Eye (tissue), 1 donor: ENCODE data around the gene CHST11.
A peak's percentile ranks its signal among the peaks of the same experiment; 100 is the strongest.

ENCODE experiments used
- DNase-seq: peaks from one replicate; pipeline ENCODE4 v3.0.0-alpha.2; 2015

The CHST11 gene

DNA sequence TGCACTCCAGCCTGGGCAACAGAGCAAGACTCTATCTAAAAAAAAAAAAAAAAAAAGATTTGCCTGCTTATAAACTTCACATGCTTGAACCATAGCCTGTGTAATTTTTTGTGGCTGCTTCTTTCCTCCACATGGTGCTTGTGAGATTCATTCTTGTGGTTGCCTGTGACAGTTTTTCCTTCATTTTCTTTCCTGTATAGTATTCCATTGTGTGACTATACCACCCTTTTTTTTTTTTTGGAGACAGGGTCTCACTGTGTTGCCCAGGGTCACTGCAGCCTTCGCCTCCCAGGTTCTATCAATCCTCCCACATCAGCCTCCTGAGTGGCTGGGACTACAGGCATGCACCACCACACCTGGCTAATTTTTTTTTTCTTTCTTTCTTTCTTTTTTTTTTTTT is 22.6 kb upstream of the CHST11 start:
- DNase-seq = no peak

DNA sequence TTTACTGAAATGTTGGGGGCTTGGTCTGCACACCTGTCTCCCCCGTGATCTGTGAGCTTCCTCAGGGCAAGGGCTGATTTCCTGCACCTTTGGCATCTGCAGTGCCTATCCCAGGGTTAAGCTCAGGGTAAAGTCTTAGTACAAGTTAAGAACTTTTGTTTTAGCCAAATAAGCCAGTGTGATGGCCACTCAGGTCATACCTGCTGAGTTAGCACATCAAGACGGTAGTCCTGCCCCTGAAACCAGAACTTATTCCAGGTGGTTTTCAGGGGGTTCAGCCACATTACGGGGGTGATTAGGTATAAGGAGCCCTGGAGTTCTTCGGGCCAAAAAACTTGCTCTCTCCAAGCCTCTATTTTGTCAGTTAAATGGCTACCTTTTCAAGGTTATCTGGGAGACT is 21.6 kb upstream of the CHST11 start:
- no peak for DNase-seq

DNA sequence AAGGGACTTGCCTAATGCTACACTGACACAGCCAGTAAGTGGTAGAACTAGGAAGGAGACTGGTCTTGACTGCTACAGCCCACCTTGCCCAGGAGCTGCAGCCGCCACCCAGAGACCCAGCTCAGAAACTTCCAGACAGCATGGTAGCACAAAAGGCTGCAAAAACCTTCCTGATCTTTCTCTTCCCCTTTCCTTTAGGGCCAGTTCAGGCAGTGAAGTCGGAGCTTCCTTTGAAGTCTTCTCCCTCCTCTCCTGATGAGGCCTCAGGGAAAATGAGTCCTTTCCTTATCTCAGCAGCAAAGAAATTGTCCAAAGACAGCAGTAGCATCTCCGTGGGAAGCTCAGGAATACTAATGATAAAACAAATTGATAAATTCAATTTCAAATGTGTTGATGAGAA is 21.0 kb upstream of the CHST11 start:
- no peak for DNase-seq

DNA sequence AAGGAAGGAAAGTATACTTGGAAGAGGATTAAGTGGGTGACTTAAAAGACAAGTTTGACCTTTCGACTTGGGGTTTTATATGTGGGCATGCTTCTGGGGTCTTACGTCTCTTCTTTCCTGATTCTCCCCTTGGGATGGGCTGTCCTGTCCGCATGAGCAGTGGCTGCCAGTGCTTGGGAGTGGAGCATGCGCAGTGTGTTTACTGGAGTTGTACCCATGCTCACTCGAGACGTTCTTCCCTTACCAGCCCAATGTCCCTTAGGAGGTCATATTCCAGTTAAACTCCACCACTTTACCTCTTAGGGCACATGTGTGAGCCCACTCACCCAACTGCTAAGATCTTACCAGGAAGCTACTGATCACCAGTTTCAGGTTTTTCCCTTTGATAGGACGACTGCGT is 20.0 kb upstream of the CHST11 start:
- DNase-seq = no peak

DNA sequence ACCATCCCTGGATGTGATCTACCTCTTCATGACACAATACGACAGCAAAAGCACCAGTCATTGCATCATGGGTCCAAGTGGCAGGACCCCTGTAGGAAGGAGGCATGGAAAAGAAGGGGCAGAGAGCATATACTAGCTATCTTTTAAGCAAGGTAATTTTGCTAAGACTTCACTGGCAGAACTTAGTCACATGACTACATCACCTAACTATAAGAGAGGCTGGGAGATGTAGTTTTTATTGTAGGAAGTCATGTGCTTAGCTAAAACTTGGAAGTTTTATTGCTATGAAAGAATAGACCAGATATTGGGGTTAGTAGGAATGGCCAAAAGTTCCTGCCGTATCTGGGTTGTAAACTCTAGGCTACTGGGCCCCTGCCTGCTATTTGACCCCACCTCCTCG is 18.6 kb upstream of the CHST11 start:
- DNase-seq = no peak

DNA sequence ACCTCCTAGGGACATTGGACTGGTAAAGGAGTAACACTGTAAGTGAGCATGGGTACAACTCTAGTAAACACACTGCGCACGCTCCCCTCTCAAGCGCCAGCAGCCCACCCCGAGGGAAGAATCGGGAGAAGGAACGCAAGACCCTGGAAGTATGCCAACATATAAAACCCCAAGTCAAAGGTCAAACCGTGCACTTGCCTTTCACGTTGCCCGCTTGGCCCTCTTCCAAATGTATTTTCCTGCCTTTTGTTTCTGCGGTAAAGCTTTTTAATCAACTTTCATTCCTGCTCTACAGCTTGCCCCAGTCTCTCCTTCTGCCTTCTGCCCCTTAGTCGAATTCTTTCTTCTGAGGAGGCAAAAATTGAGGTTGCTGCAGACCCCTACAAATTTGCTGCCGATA is 17.6 kb upstream of the CHST11 start:
- DNase-seq = no peak

DNA sequence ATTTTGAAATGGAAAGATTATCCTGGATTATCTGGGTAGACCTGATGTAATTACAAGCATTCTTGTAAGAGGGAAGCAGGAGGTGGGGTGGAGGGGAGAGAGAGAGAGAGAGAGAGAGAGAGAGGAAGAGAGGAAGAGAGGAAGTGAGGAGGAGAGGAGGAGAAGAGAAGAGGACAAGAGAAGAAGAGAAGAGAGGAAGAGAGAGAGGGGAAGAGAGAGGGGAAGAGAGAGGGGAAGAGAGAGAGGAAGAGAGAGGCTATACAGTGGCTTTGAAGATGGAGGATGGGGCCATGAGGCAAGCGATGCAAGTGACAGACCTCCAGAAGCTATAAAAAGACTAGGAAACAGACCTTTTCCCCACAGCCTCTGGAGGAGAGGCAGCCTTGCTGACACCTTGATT is 13.7 kb upstream of the CHST11 start:
- no peak for DNase-seq

DNA sequence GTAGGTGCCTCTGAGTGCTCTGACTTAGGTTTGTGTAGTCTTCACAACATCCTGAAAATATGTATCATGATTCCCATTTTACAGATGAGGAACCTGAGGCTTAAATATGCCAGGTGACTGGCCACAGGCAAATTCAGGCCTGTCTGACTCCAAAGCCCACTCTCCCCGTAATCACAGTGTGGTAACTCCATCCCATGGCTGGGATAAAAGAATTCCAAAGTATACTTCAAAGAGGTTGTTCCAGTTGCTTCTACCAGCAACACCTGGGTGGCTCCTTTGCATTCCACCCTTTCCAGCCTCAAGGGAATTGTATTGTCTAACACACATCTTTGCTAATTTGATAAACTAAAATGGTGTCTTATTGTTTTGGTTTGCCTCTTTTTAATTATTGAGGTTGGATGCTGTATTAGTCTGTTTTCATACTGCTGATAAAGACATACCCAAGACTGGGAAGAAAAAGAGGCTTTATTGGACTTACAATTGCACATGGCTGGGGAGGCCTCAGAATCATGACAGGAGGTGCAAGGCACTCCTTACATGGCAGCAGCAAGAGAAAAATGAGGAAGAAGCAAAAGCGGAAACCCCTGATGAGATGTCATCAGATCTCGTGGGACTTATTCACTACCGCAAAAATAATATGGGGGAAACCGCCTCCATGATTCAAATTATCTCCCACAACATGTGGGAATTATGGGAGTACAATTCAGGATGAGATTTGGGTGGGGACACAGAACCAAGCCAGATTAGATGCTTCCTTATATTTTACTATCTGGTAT is 9.9 kb upstream of the CHST11 start:
- no peak for DNase-seq

DNA sequence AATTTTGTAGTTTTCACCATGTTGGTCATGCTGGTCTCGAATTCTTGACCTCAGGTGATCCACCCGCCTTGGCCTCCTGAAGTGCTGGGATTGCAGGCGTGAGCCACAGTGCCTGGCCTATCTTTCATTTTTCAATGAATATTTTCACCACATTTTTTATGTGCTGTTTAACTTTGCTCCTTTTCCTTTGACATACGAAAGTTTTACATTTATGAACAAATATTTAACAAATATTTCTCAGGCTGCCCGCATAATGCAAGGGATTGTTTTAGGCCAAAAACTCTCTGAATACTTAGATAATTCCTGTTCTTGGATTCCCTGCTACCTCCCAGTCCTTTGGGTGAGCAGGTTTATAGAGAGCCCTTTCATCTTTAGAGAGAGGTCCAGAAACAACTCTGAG is 8.7 kb upstream of the CHST11 start:
- DNase-seq = no peak

DNA sequence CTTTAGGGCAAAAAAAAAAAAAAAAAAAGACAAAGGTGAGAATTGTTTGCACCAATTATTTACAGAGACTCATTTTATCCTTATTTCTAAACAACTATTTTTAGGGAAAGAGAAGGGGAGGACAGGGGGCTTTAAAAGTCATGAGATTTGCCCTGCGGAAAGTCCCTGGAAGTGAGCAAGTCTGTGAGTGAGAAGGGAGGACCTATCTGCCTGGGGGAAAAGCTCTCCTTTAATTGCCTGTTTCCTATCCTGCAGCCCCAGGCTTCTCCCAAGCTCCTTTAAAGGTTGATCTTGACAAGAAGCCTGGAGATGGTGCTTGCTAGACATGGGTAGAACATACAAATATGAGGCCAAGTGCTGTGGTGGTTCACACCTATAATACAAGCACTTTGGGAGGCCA is 8.3 kb upstream of the CHST11 start:
- no peak for DNase-seq

DNA sequence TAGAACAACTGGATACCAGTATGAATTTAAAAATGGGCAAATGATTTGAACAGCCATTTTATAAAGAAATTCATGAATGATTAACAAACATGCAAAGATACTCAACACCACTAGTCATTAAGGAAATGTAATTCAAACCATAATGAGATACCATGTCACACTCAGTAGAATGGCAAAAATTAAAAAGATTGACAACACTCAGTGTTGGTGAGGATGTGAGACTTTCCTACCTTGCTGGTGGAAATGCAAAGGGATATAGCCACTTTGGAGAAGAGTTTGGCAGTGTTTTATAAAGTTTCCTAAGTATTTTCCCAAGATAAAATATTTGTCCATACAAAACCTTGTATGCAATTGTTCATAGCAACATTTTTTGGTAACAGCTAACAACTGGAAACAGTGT is 6.0 kb upstream of the CHST11 start:
- DNase-seq = no peak

DNA sequence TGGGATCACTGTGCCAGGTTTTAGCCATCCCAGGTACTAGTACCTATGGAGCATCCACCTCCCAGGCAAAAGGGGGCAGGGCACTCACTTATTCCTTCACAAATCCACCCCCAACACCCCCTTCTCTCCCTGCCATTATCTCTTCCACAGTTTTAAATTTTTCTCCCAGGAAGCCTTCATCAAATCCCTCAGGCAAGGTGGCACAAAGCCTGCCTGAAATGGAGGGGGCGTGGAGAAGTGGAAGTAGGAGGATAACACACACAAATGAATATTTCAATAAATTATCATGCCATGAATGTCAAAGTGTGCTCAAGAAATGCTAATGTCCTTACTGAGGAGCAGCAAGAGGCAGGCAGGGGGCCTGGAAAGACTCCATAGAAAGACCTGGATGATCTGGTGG is 4.7 kb upstream of the CHST11 start:
- no peak for DNase-seq

DNA sequence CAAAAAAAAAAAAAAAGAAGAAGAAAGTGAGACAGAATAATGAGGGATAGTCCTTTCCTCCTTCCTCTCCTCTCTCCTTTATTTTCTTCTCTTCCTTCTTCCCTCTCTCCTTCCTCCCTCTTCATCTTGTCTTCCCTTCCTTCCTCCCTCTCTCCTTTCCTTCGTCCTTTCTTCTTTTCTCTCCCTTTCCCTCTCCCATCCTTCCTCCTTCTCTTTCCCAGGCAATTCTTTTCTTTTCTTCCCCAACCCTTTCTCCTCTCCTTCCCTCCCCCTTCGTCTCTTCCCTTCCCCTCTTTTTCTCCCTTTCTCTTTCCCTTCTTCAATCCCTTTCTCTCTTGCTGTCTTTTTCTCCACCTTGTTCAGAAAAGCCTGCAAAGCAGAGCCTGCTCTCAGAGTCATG is 3.6 kb upstream of the CHST11 start:
- DNase-seq = no peak

DNA sequence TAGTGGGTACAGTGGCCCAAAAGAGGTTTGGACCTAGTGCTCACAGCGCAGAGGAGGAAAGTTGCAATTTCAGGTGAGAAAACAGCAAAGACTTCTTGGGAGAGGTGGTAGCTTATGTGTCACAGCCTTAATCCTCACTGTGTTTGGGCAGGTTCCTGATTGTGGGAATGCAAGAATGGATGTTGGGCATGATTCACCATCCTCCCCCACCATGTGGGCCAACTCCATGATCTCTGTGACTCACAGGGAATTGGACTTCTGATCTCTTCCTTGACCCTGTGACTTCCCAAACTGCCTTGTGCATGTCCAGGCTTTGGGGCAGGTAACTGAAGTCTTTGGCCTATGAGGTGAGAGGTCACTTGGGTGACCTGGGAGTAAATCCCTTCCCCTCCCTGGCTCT is 1.8 kb upstream of the CHST11 start:
- DNase-seq = no peak

DNA sequence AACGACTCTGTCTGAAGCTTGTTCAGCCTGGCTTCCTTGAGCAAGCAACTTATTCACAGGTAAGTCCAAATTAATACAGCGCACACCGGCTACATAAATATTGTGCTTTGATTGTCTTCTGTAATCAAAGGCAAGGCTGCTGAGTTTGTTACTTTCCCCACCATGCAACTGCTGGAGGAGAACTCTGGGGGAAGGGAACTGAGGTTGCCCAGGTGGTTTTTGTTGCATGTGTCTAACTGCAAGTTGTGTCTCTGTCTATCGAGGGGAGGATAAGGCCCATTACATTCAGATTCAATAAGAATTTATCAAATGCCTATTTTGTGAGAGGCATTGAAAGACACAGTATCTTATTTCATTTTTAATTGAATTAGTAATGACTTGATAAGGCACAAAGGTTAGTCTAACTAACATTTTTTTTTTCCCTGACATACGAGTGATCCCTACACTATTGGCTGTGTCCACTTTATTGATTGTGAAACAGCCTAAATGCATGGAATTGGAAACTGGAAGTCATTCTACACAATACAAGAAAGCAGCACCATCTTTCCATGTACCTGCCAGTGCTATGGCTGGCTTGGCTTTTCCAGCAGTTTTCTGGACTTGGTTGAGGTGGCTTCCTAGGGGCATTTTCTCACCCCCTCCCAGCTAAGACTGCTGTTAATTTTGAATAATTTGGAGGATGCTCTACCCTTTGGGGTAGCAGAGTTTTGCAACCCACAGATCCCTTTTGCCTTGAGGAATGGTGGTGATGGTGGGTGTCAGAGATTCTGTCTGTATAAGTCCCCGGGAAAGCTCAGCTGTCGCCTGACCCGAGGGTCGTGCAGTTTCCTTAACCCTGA is 951 bp upstream of the CHST11 start:
- DNase-seq = no peak

DNA sequence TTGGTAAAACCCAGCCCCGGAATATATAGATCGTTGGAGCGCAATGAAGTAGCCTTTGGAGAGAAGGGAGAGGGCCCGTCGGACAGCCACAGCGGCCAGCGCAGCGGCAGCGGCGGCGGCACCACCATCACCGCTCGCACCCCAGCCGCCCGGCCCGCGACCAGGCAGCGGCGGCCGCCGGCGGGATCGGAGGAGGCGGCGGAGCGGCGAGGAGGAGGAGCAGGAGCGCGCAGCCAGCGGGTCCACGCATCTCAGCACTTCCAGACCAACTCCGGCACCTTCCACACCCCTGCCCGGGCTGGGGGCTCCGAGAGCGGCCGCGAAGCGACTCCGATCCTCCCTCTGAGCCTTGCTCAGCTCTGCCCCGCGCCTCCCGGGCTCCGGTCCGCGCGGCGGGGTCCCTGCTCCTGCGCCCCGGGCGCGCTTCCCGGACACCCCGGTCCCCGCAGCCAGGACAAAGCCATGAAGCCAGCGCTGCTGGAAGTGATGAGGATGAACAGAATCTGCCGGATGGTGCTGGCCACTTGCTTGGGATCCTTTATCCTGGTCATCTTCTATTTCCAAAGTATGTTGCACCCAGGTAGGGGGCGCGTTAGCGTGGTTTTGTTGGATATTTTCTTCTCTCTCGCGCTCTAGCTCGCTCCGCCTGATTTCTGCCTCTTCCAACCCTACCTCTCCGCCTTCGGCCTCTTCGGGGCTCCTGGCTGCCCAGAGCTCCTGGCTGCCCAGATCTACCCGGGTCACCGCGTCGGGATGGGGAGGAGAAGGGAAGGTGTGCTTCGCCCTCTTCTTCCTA is 400 bp downstream of the CHST11 start:
- peak; percentile 92 for DNase-seq

DNA sequence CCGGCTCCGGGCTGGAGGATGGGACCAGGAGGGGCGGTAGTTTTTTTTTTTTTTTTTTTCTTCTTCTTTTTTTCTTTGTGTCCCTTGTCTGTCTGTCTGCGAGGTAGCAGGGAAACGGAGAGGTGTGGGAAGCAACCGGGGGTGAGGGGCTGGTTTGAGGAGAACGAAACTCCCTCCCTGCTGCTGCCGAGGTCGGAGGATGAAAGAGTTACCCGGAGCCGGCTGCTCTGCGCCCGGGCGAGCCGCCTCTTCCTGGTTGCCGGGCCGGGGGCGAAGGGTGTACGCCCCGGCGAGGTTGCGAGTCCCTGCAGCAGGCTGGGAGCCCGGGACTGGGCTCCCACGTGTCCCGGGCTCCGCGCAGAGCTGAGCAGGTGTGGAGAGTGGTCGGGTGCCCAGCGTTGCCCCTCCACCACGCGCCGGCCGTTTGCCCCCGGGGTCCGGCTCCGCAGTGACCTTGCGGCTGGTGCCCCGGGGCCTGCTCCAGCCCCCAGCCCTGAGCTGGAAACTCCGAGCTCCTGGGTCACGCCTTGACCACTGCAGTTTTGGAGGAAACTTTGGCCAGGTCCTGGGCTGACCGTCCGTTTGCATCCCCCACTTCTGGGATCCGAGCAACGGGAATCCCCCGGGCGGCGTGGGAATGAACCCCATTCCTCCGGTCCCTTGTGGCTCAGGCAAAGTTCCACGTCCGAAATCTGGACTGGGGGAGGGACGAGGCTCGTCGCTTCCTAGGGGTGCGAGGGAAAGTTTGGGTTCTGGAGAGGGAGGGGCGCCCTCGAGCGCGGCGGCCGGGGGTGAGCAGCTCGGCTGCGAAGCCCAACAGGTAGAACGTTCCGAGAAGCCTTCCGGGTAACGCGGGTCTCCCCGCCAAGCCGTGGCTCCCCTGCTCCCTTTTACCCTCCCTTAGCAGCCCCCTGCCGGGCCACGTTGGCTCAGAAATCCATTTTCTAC is 1.3 kb downstream of the CHST11 start:
- DNase-seq = no peak

DNA sequence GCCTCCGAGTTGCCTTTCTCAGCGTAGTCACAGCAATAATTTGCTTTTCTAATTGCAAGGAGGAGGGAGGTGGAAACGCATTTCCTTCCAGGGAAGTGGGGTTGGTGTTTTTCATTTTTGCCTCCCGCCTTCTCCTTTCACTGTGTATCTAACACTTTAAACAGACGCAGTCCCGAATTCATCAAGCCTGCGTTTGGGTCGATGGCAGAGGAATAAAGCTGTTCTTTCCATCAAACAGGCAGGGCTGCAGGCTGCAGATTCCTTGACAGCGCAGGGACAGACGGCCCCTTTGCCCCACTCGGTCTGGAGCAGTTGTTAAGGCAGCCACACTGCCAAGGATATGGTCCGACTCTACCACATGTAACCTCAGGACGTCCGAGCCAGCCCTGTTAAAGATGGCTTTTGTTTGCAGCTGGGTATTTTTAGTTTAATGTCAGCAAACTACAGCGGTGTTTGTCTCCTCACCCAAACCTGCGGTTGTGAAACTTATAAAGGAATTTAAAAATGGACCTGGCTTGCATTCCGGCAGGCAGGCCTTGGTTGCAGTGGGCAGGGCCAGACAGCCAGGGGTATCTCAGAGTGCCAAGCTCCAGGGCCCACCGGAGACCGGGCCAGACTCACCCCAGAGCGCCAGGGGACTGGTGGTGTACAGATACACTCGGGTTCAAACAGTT is 2.1 kb downstream of the CHST11 start:
- peak; percentile 64 for DNase-seq

DNA sequence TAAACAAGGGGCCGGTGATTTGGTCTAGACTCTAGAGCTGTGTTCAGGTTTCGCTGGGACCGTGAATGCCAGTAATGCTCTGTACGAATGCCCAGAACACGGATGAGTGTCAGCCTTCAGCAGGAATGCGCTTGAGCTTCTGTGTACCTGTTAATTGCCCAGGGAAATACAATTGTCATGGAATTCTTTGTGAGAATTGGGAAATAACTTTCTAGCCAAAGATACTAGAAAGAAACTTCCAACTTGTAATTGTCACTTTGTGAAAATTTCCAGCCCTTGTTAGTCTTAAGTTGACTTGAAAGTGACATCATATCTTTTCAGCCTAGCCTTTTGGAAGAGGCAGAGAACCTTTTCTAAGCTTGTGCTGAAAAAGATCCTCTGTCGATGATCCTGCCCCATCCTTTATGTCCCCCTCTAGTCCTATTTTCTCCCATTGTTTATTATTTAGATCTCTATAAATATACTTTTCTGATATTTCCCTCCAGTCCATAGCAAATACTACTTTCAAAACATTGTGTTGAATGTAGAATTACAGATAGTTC is 2.7 kb downstream of the CHST11 start:
- DNase-seq = no peak

DNA sequence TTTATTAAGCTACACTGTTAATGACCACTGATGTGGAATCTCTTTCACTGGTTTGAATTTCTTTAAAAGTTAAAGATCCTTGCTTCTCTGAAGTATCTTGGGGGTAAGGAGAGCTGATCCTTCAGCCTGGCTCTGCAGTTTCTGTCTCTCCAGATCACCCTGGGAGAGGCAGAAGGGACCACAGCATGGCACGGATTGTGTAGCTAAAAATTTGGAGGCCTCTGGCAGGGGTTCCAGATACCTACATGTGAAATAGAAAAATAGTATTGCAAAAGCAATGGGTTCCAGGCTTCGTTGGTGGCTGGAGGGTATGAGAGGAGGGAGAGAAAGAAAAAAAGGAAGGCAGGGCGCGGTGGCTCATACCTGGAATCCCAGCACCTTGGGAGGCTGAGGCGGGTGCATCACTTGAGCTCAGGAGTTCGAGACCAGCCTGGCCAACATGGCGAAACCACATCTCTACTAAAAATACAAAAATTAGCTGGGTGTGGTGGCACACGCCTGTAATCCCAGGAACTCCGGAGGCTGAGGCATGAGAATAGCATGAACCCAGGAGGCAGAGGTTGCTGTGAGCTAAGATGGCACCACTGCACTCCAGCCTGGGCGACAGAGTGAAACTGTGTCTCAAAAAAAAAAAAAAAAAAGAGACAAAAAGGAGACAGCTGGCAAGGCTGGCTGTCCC is 3.4 kb downstream of the CHST11 start:
- no peak for DNase-seq
